ENCODE results near the gene IP6K1. TPM values are rescaled to one million over a fixed set of nuclear protein-coding genes. Genes with fewer than 3 reads are reported as not detected.
A peak's percentile ranks its signal among the peaks of the same experiment; 100 is the strongest.

IP6K1 gene
- total and polyA plus RNA-seq, 10 of the 15 experiments (the other 5 are each of a cell fraction or from before 2014, with no cell fraction given): 1.3 to 30.6 (median 18.2) TPM

- TF ChIP-seq CEBPZ (IDR thresholded peaks at IDR 0.05; ENCODE audit: low read depth, low read length): no peak; the same call in 1 of the 2 replicates
- TF ChIP-seq SRF (IDR thresholded peaks at IDR 0.05; ENCODE audit: low read depth in 2 of 2, low read length in 2 of 2): 0 out of 4 replicates have a peak, but pooled peaks of 1 of the 2 experiments have one; percentile 16
- TF ChIP-seq IRF4 (IDR thresholded peaks at IDR 0.05; ENCODE audit: low read depth, low read length): no peak
- TF ChIP-seq RAD51 (IDR thresholded peaks at IDR 0.05): no peak
- TF ChIP-seq ZSCAN29 (IDR thresholded peaks at IDR 0.05): no peak
- no peak for TF ChIP-seq EED (IDR thresholded peaks at IDR 0.05; ENCODE audit: low read depth)
- no peak for TF ChIP-seq HDGF (IDR thresholded peaks at IDR 0.05)
- TF ChIP-seq, protein P1, sequence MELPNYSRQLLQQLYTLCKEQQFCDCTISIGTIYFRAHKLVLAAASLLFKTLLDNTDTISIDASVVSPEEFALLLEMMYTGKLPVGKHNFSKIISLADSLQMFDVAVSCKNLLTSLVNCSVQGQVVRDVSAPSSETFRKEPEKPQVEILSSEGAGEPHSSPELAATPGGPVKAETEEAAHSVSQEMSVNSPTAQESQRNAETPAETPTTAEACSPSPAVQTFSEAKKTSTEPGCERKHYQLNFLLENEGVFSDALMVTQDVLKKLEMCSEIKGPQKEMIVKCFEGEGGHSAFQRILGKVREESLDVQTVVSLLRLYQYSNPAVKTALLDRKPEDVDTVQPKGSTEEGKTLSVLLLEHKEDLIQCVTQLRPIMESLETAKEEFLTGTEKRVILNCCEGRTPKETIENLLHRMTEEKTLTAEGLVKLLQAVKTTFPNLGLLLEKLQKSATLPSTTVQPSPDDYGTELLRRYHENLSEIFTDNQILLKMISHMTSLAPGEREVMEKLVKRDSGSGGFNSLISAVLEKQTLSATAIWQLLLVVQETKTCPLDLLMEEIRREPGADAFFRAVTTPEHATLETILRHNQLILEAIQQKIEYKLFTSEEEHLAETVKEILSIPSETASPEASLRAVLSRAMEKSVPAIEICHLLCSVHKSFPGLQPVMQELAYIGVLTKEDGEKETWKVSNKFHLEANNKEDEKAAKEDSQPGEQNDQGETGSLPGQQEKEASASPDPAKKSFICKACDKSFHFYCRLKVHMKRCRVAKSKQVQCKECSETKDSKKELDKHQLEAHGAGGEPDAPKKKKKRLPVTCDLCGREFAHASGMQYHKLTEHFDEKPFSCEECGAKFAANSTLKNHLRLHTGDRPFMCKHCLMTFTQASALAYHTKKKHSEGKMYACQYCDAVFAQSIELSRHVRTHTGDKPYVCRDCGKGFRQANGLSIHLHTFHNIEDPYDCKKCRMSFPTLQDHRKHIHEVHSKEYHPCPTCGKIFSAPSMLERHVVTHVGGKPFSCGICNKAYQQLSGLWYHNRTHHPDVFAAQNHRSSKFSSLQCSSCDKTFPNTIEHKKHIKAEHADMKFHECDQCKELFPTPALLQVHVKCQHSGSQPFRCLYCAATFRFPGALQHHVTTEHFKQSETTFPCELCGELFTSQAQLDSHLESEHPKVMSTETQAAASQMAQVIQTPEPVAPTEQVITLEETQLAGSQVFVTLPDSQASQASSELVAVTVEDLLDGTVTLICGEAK (IDR thresholded peaks at IDR 0.05; ENCODE audit: borderline replicate concordance): peak; percentile 89
- TF ChIP-seq FOXM1 (IDR thresholded peaks at IDR 0.05; ENCODE audit: low read depth, low read length): no peak
- peak; percentile 64; the same call in 1 of the 2 replicates for TF ChIP-seq GATAD2B (conservative IDR thresholded peaks at IDR 0.05; ENCODE audit: low read depth)
- TF ChIP-seq TCF12 (IDR thresholded peaks at IDR 0.05; ENCODE audit: low read depth, low read length): 0 out of 2 replicates have a peak, but pooled peaks have one; percentile 5
- TF ChIP-seq PKNOX1 (IDR thresholded peaks at IDR 0.05): no peak
- no peak for TF ChIP-seq EP300 (IDR thresholded peaks at IDR 0.05; ENCODE audit: borderline replicate concordance in 1 of 2, control insufficient read depth in 1 of 2, low read depth in 2 of 2, low read length in 2 of 2)
- peak; percentile 87 for TF ChIP-seq NRF1 (conservative IDR thresholded peaks at IDR 0.05; ENCODE audit: low read depth, low read length)
- TF ChIP-seq NR2F1 (conservative IDR thresholded peaks at IDR 0.05): peak; percentile 48; the same call in 1 of the 2 replicates
- peak; percentile 53; the same call in 1 of the 2 replicates for TF ChIP-seq NR2C1 (IDR thresholded peaks at IDR 0.05)
- TF ChIP-seq SREBF2 (IDR thresholded peaks at IDR 0.05; ENCODE audit: low read length): no peak
- TF ChIP-seq POU2F2 (IDR thresholded peaks at IDR 0.05; ENCODE audit: borderline replicate concordance, low read depth, low read length): peak; percentile 25; the same call in 1 of the 3 replicates
Observed at GRCh38 chr3:49689046-49689907, 97.1 kb downstream of the IP6K1 start, which contains the start of the genes MST1 and RNF123 (continued).
